Pulmonary artery endothelial cell (primary cell): ENCODE measurements around the gene THRAP3. TPM values are rescaled to one million over a fixed set of nuclear protein-coding genes. Genes with fewer than 3 reads are reported as not detected.
"Not testable (repeated sequence)": the region's sequence is repeated elsewhere in the genome, so short reads cannot be mapped to it uniquely, and the experiment has no call there.

Experiments used
- DNase-seq: peaks from one replicate; pipeline ENCODE4 v3.0.0-alpha.2; 2011; ENCODE audit warnings: low read depth, low spot score
- total RNA-seq: library from RNA; depleted of rRNA; stranded (reverse); fragments of >200 nt; gene quantifications from 2 replicates; pipeline ENCODE4 v1.2.3, GENCODE V29; 2014

The THRAP3 gene
- total RNA-seq, 1 donor from 2014 or later, result 167 TPM

DNA sequence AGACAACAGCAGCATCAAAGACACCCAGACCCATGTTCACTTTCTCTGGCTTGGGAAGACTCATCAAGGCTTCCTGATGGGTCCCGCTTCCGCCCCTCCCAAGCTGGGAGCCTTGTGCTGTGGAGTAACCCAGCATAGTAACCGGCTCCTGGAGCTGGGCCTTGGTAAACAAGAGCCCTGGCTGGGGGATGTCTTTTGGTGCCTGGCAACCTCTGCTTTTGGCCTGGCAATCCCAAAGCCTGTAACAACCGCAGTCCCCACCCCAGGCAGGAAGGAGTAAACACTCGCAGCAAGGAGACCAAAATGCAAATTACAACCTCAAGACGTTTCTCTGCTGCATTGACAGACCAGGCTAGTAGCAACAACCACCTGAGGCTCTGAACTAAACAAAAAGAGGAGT lies 16.9 kb upstream of the THRAP3 start:
- DNase-seq, result no peak

DNA sequence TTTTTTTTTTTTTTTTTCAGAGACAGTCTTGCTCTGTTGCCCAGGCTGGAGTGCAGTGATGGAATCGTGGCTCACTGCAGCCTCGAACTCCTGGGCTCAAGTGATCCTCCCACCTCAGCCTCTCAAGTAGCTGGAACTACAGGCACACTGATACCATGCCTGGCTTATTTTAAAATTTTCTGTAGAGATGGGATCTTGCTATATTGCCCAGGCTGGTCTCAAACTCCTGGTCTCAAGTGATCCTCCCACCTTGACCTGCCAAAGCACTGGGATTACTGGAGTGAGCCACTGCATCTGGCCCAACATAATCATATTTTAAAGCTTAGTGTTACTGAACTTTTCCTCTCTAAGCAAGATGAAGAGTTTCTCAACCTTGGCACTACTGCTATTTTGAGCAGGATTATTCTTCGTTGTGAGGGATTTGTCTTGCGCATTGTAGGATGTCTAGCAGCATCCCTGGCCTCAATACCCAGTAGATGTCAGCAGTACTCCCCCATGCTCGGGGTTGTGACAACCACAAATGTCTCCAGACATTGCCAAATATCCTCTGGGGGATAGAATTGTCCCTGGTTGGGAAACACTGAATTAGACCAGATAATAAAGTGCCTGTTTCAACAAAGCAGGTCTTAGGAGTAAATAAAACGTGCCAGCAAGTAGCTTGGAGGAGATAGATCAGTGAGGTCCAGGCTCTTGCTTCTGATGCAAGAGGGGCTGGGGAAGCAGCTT lies 15.1 kb upstream of the THRAP3 start:
- DNase-seq, result no peak

DNA sequence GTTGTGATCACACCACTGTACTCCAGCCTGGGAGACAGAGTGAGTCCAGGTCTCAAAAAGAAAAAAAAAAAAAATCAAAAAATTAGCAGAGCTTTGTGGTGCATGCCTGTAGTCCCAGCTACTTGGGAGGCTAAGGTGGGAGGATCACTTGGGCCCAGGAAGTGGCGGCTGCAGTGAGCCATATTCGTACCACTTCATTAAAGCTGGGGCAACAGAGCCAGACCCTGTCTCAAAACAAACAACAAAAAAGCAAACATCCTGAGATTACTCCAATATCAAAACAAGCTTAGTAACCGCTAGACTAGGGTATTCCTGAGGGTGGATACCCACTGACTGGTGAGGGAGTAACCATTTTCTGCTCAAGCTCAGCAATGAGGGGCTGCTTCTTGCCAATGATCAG lies 12.9 kb upstream of the THRAP3 start:
- DNase-seq, result no peak

DNA sequence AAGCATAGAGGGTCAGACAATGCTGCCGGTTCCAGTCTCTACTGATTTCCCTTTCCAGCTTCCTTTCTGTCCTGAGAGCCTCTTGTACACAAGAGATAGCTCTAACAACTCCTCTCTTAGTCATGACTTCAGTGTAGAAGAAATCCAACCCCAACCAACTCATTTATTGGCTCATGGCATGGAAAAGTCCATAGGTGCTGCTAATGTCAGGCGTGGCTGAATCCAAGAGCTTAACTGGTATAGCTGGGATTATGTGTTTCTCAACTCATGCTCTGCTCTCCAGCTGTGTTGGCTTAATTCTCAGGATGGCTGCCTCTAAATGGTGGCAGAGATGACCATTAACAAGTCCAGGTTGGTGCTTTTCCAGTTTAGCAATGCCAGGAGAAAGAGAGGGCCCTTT lies 12.4 kb upstream of the THRAP3 start:
- DNase-seq, result no peak

DNA sequence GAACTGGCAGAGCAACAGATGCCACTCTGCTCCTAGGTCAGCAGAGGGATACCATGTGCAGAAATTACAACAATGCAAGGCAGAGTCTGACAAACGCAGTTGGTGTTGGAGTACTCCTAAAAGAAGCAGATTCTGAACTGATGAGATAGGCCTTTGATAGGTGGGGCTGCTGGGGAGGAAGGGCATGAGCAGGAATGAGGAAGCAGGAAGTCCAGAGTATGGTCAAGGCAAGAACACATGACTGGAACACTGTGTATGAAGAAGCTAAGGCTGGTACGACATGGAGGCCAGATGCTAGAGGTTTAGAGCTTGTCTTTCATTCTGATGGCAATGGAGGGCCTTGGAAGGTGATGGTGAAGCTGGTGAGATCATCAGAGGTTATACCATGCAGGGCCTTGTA lies 11.5 kb upstream of the THRAP3 start:
- DNase-seq, result no peak

DNA sequence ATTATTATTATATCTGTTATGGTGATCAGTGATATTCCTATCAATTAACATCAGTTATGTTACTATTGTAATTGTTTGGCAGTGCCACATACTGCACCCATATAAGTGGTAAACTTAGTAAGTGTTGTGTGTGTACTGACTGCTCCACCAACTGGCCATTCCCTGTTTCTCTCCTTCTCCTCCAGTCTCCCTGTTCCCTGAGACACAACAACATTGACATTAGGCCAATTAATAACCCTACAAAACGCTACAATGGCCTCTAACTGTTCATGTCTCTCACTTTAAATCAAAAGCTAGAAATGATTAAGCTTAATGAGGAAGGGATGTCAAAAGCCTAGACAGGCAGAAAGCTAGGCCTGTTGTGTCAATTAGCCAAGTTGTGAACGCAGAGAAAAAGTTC lies 6.6 kb upstream of the THRAP3 start:
- DNase-seq, result no peak

DNA sequence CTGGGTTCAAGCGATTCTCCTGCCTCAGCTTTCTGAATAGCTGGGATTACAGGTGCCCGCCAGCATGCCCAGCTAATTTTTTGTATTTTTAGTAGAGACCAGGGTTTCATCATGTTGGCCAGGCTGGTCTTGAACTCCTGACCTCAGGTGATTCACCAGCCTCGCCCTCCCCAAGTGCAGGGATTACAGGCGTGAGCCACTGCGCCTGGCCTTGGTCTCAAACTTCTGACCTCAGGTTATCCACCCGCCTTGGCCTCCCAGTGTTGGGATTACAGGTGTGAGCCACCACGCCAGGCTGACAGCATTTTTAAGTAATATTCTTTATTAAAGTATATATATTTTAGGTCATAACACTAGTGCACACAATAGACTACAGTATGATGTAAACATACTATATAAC lies 2.3 kb upstream of the THRAP3 start:
- not testable (repeated sequence) for DNase-seq

DNA sequence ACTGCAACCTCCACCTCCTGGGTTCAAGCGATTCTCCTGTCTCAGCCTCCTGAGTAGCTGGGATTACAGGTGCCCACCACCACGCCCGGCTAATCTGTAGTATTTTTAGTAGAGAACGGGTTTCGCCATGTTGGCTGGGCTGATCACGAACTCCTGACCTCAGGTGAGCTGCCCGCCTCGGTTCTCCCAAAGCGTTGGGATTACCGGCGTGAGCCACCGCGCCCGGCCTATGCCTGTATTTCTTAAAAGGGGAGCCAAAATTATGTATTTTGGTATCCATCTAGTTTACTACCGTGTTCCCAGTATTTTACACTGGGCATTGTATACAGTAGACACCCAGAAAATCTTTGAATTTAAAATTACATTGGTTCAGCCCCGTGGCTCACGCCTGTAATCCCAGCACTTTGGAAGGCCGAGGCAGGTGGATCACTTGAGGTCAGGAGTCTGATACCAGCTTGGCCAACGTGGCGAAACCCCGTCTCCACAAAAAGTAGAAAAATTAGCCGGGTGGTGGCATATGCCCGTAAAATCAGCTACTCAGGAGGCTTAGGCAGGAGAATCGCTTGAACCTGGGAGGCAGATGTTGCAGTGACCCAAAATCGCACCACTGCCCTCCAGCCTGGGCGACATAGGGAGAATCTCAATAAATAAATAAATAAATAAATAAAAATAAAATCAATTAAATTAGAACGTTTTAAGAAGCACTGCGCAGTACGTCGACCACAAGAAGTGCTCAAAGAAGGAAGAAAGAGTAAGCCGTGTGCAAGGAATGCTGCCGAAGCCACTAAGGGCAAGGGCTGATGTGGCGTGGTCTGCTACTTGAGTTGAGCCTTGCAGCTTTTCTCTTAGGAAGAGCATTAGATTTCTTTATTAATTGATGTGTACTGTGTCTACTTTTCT lies 1.5 kb upstream of the THRAP3 start:
- DNase-seq, result no peak

DNA sequence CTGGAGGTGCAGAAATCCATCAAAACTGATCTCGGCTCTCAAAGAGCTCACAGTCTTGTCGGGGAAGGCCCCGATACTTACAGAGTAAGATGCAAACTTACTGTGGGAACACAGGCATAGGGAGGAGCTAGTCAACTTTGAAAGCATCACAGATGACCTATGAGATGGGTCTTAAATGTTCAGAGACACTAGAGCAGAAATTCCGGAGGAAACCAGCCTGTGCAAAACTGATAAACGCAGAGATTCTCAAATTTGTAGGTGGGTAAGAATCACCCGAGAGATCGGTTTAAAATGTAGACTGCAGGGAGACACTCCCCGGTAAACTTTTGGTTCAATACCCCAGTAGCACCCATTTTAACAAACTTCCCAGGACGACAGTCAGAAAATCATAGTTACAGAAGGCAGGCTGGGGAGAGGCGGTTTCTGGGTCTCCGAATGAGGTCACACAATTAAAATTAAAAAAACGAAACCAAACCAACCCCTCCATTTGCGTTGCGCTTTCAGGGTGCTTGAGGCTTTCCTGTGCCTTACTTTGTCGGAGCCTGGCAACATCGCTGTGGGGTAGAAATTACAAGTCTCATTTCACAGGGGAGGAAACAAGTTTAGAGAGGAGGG lies 755 bp upstream of the THRAP3 start:
- no peak for DNase-seq

DNA sequence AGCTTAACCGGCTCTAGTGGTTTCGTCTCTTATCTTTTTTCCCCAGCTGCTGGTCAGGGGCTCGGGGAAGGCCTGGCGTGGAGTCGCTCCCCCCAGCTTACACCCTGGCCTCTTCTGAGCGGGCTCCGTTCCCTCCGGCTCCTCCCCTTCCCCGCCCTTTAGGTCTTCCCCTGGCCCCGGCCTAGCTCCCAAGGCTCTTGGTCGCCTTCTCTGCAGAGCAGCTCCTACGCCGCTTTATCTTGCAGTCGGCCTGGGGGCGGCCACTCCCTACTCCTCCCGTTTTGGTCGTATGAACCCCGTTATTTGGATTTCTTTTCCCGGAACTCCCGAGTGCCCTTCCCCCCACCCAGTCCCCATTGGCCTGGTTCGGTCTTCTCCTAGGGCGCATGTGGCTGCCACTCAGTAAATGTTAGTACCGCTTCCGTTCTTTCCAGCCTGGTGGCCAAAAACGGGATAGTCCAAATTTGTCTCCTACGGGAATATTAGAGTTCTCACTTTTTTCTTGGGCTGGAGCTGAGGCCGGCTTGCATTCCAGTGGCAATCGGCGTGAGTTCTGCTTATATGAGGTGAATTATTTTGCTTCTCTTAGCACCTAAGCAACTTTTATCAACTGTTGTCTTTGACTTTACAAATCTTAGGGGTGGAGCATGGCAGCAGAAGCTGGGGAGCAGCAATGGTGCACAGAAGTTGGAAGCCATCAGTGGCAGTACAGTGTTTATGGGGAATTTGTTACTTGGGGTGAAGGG lies 467 bp downstream of the THRAP3 start:
- DNase-seq, result no peak

DNA sequence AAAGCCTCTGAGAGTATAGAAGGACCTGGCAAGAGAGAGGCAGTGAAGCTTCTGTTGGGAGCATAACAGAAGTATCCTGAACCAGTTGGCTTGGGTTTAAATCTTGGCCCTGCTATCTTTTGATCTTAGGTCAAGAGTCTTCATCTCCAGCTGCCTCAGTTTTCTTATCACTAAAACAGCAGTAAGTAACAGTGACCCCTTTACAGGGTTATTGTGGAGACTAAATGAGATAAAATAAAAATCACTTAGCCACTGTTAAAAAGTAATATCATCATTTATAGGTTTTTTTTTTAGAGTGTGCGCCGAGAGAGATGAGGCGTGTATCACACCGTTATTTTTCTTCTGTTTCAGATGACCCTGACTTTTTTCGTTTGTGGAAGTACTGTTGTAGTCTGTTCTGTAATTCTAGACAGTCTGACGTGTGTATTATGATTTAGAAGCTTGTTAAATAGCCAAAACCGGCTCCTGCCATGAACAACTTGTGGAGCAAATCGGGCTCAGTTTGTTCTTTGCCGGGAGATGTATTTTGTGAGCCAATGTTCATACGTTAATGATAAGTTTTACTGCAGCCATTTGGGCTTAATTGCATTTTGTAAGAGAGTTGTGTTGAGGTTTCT lies 1.1 kb downstream of the THRAP3 start:
- no peak for DNase-seq

DNA sequence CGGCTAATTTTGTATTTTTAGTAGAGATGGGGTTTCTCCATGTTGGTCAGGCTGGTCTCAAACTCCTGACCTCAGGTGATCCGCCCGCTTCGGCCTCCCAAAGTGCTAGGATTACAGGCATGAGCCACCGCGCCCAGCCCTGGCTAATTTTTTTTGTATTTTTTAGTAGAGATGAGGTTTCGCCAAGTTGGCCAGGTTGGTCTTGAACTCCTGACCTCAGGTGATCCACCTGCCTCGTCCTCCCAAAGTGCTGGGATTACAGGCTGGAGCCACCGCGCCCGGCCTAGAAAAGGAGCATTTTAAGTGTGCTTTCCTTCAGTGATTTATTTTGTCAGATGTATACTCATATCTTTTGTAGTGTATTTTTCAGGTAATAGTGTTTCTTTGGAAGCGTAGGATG lies 6.0 kb downstream of the THRAP3 start:
- DNase-seq, result not testable (repeated sequence)

DNA sequence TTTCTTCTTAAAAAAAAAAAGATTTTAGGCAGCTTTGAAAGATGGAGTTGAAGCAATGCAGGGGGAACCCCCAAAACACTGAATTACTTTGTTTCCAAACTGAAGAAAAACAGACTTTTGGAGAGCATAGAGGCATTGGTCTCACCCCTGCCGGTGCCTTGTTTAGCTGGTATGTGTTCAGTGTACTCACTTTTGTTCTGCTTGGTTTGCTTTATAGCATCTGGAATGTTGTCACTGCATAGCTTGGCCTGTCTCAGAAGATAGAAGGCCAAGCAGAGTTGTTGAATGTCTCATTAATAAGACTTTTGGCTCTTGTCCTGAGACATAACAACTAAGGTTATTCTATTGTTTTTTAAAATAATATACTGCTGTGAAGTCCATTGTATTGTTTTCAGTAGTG lies 6.9 kb downstream of the THRAP3 start:
- no peak for DNase-seq

DNA sequence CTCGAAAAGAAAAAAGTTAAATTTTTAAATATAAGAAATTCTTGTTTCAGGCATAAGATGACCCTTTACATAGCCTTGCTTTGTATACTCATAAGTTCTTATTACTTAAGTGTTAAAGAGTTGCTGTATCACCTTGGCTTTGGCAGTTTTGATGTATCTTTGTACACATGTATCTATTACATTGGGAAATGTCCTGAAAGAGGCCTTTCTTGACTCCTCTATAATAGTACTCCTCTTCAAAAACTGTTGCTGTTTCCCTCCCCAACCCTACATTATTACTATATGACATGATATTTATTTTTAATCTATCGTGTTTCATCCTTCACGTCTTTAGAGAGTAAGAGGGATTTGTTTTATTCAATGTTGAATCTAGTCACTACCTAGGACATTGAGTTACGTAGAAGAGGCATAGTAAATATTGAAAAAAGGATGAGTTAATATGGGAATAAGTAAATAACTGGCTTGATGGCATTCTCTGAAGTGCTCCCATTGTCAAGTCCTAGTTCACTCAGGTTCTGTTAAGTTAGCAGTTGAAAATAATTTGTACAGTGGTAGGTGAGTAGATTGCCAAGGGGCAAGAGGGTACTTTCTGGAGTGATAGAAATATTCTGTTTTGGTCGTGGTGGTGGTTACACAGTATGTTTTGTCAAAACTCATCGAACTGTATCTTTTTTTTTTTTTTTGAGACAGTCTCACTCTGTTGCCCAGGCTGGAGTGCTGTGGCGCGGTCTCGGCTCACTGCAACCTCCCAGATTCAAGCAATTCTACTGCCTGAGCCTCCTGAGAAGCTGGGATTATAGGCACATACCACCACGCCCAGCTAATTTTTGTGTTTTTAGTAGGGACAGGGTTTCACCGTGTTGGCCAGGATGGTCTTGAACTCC lies 8.2 kb downstream of the THRAP3 start:
- no peak for DNase-seq

DNA sequence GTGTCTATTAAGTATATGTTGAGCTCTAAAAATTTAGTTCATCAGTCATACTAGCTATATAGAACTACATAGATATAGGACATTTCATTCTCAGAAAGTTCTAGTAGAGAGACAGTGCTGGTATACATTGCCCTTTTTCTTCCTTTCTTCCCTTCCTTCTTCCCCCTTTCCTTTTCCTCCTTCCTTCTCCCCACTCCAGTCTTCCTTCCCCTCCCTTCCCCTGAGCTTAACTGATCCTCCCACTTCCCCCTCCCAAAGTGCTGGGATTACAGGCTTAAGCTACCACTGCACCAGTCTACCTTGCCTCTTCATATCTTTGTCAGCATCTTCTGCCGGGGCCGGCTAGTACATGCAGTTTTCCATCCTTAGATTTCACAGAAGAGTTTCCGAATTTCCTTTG lies 12.1 kb downstream of the THRAP3 start:
- DNase-seq, result no peak

DNA sequence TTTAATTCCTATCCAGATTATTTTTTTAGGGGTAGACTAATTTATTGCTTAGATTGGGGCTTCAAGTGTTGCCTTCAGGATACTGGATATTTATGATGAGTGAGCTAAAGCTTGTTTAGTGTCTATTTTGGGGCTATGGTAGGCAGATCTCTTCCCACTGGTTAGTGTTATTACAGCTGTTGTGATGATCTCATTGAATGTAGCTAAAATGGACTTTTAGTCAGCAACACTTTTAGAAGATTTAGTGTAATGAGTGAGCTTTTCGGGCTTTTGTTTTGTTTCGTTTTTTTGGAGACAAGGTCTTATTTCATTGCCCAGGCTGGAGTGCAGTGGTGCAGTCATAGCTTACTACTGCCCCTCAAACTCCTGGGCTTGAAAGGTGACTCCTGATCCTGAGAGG lies 14.2 kb downstream of the THRAP3 start:
- DNase-seq, result no peak

DNA sequence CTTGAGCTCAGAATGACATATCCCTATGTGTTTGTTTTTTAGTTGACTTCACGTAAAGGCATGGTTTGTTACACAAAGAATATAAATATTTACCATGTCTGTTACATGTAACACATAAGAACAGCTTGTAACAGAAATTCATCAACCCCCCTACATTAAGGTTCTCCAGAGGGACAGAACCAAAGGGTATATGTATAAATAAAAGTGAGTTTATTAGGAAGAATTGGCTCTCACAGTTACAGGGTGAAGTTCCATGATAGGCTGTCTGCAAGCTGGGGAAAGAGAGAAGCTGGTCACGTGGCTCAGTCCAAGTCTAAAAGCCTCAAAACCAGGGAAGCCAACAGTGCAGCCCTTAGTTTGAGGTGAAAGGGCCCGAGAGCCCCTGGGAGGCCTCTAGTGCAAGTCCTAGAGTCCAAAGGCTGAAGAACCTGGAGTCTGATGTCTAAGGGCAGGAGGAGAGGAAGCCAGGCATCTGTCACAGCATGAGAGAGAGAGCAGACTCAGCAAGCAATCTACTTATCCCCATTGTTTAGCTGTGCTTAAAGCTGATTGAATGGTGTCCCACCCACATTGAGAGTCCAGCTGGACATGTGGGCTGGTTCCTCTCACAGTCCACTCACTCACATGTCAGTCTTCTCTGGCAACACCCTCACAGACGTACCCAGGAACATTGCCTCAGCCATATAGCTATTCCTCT lies 15.8 kb downstream of the THRAP3 start:
- DNase-seq, result no peak

DNA sequence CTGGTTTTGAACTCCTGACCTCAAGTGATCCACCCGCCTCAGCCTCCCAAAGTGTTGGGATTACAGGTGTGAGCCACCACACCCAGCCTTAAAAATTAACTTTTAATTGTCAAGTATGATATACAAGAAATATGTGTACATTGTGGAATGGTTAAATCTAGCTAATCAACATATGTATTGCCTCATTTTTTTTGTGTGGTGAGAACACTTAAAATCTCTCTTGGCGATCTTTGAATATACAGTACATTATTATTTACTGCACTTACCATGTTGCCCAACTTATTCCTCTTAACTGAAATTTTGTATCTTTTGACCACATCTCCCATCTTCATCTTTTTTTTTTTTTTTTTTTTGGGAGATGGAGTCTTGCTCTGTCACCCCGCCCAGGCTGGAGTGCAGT lies 23.3 kb downstream of the THRAP3 start:
- no peak for DNase-seq

DNA sequence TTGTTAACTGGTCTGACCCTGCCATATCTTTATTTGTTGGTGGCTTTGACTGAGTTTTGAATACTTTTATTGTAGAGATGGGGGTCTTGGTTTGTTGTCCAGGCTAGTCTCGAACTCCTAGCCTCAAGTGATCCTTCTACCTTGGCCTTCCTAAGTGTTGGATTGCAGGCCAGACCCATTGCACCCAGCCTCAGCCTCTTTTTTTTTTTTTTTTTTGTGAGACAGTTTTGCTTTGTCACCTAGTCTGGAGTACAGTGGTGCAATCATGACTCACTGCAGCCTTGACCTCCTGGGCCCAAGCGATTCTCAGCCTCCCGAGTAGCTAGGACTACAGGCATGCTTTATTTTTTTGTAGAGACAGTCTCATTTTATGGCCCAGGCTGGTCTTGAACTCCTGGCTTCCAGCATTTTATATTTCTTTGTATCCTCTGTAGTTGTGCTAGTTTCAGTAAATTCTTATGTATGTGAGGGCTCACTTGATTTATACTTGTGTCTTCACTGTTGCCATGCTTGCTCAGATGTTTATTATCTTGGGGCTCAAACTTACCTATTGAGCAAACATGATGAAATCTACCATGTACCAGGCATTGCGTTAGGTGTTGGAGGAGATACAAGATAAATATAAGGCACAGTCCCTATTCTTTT lies 24.1 kb downstream of the THRAP3 start:
- DNase-seq, result no peak
